Prostate gland (tissue), 2 donors: ENCODE data around the gene HOXD13. TPM values are rescaled to one million over a fixed set of nuclear protein-coding genes. Genes with fewer than 3 reads are reported as not detected.

Experiments used
- DNase-seq: peaks from one replicate; pipeline ENCODE4 v3.0.0-alpha.2; 2019; ENCODE audit warnings: low spot score
- H3K27ac ChIP-seq, 2 donors: fragments of 200-600 bp; sonication (generic); 2 replicates each; pipeline ENCODE4 v1.5.1; 2017 to 2019
- H3K27me3 ChIP-seq: fragments of 200-600 bp; sonication (generic); replicated peaks from 2 replicates; pipeline ENCODE4 v1.5.1; 2019; ENCODE audit not compliant: insufficient read depth
- H3K36me3 ChIP-seq, 2 donors: fragments of 200-600 bp; sonication (generic); 1 replicate in 1 of 2; 2 replicates in 1 of 2; pipeline versions ENCODE4 v1.5.1 to v1.8.1; 2017 to 2019
- H3K4me1 ChIP-seq: fragments of 200-600 bp; sonication (generic); replicated peaks from 2 replicates; pipeline ENCODE4 v1.5.1; 2019
- H3K4me3 ChIP-seq, 2 donors: fragments of 200-600 bp; sonication (generic); 2 replicates each; pipeline ENCODE4 v1.5.1; 2017 to 2019
- H3K9me3 ChIP-seq: fragments of 200-600 bp; sonication (generic); 2 replicates; pipeline ENCODE4 v1.5.1; 2017
- POLR2A ChIP-seq: fragments of 450-650 bp; IDR thresholded peaks from one replicate; pipeline ENCODE4 v1.6.1; 2016; ENCODE audit warnings: antibody characterized with exemption, mild to moderate bottlenecking
- POLR2AphosphoS5 ChIP-seq: sonication (generic); formaldehyde crosslinking; IDR thresholded peaks from one replicate; pipeline ENCODE4 v1.6.1; 2017; ENCODE audit warnings: antibody characterized with exemption
- WGBS: methylation state at CpG from one replicate; pipeline ENCODE4 v1.1.5; 2018; 5-methylcytosine and 5-hydroxymethylcytosine counted together
- intact Hi-C: fragments of 100-400 bp; cut with DNase I; formaldehyde crosslinking; loops from one replicate; pipeline ENCODE4 v1.14.2; 2022
- total RNA-seq, 2 donors: library from RNA; depleted of rRNA; stranded (reverse); fragments of >200 nt; gene quantifications; one replicate each; pipeline ENCODE4 v1.1.0, GENCODE V29; 2016
- TF ChIP-seq, protein P1 (sequence below), 4 experiments: fragments of 200-600 bp in 2 of 4; fragments of 450-650 bp in 2 of 4; sonication (generic) in 2 of 4; IDR thresholded peaks; 1 replicate in 3 of 4; 2 replicates in 1 of 4; pipeline ENCODE4 v1.5.1; 2016 to 2019; ENCODE audit warnings: antibody characterized with exemption in 4 of 4, mild to moderate bottlenecking in 2 of 4, moderate library complexity in 2 of 4

The HOXD13 gene
- total RNA-seq, 2 donors from 2014 or later, result 10.6 to 11.8 TPM

DNA sequence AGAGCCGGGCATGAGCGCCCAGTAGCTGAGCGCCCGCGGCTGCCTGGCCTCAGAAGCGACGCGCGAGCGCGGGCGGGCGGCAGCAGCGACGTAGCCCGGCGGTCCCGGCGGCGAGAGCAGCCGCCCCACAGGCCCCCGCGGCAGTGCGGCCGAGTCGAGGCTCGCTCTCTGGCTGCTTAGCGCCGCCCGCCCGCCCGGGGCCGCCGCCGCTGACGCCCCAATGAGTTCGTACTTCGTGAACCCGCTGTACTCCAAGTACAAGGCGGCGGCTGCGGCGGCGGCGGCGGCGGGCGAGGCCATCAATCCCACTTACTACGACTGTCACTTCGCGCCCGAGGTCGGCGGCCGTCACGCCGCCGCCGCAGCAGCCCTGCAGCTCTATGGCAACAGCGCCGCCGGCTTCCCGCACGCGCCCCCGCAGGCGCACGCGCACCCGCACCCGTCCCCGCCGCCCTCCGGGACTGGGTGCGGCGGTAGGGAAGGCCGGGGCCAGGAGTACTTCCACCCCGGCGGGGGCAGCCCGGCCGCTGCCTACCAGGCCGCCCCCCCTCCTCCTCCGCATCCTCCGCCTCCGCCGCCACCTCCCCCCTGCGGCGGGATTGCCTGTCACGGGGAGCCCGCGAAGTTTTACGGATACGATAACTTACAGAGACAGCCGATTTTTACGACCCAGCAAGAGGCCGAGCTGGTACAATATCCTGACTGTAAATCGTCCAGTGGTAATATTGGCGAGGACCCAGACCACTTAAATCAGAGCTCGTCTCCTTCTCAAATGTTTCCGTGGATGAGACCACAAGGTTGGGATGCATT, 37.8 kb downstream of the HOXD13 start:
- 2% methylated on average over 35 of the region's 100 CpGs for WGBS
- no peak for TF ChIP-seq POLR2A
- TF ChIP-seq, protein P1, sequence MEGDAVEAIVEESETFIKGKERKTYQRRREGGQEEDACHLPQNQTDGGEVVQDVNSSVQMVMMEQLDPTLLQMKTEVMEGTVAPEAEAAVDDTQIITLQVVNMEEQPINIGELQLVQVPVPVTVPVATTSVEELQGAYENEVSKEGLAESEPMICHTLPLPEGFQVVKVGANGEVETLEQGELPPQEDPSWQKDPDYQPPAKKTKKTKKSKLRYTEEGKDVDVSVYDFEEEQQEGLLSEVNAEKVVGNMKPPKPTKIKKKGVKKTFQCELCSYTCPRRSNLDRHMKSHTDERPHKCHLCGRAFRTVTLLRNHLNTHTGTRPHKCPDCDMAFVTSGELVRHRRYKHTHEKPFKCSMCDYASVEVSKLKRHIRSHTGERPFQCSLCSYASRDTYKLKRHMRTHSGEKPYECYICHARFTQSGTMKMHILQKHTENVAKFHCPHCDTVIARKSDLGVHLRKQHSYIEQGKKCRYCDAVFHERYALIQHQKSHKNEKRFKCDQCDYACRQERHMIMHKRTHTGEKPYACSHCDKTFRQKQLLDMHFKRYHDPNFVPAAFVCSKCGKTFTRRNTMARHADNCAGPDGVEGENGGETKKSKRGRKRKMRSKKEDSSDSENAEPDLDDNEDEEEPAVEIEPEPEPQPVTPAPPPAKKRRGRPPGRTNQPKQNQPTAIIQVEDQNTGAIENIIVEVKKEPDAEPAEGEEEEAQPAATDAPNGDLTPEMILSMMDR (IDR thresholded peaks at IDR 0.05), result no peak
- TF ChIP-seq POLR2AphosphoS5, result no peak
- Histone ChIP-seq H3K4me1 (no peaks in the 10 kb centered on the region), H3K9me3 (no peaks in the 10 kb centered on the region), H3K36me3 (no peaks in the 10 kb centered on the region), H3K4me3 (peak overlapping the region; percentile 39 to 52), H3K27me3 (no peaks in the 10 kb centered on the region), H3K27ac (peak overlapping the region; percentile 72 to 81)
- intact Hi-C loops, result no loop called here
- DNase-seq, result no peak

DNA sequence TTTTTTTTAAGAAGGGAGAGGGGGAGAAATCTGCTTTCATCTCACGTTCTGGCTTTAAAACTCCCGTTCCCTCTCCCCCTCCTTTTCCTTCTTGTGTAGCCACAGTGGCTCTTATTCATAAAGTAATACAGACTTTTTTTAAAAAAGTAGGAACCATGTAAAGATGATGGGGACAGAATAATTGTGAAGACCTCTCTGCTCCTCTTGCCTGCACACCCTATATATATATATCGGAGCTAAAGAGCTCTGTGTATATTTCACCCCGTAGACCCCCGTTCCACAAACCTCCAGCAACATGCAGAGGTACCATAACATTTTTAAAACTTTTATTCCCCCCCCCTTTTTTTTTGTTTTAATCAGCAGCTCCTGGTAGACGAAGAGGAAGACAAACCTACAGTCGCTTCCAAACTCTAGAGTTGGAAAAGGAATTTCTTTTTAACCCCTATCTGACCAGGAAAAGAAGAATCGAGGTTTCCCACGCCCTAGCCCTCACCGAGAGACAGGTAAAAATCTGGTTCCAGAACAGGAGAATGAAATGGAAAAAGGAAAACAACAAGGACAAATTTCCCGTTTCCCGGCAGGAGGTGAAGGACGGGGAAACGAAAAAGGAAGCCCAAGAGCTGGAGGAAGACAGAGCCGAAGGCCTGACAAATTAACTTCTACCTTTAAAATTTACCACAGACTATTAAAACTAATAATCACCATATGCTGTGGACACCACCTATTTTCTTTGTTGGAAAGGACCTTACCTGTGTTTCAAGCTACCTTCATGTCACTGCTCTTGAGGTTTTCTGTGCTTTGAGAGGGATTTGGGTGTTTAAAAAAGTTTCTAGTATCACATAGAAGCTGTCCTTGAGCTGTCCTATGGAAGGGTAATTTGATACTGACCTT, 38.7 kb downstream of the HOXD13 start:
- intact Hi-C loops, result no loop called here
- WGBS, result 49% methylated on average over 15 of the region's 15 CpGs

DNA sequence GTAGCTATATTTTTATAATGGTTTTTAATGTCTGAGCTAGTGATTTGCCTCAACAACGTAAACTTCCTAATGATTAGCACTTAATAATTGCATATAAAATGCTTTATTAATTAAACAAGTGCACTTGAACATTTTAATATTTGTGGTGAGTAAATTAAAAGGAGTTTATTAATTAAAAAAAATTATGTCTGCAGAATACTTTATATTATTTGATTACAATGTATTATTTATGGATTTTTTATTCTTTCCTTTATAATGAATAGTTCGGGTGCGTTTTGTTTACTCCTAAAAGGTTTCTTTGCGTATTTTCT, 39.3 kb downstream of the HOXD13 start:
- intact Hi-C loops, result no loop called here
- H3K4me3 ChIP-seq, result no peak overlapping the region
- DNase-seq, result no peak
- WGBS, result 65% methylated on average over 4 of the region's 4 CpGs
- no peaks in the 10 kb centered on the region for H3K9me3 ChIP-seq
- no peaks in the 10 kb centered on the region for H3K4me1 ChIP-seq
- H3K27ac ChIP-seq, result peak overlapping the region in 1 of 2 donors; percentile 81
- no peak for TF ChIP-seq POLR2AphosphoS5
- TF ChIP-seq, protein P1 (IDR thresholded peaks at IDR 0.05), result no peak
- no peaks in the 10 kb centered on the region for H3K27me3 ChIP-seq
- no peaks in the 10 kb centered on the region for H3K36me3 ChIP-seq

More for the DNA sequence above, 38.7 kb downstream of the HOXD13 start:
- H3K36me3 ChIP-seq, result no peaks in the 10 kb centered on the region
- no peak for TF ChIP-seq POLR2AphosphoS5
- TF ChIP-seq, protein P1 (IDR thresholded peaks at IDR 0.05), result no peak
- no peak for TF ChIP-seq POLR2A
- H3K27me3 ChIP-seq, result no peaks in the 10 kb centered on the region
- H3K9me3 ChIP-seq, result no peaks in the 10 kb centered on the region
- no peaks in the 10 kb centered on the region for H3K4me1 ChIP-seq
- H3K27ac ChIP-seq, result peak overlapping the region; percentile 72 to 81
- no peak for DNase-seq
- peak overlapping the region; percentile 39 to 52 for H3K4me3 ChIP-seq

DNA sequence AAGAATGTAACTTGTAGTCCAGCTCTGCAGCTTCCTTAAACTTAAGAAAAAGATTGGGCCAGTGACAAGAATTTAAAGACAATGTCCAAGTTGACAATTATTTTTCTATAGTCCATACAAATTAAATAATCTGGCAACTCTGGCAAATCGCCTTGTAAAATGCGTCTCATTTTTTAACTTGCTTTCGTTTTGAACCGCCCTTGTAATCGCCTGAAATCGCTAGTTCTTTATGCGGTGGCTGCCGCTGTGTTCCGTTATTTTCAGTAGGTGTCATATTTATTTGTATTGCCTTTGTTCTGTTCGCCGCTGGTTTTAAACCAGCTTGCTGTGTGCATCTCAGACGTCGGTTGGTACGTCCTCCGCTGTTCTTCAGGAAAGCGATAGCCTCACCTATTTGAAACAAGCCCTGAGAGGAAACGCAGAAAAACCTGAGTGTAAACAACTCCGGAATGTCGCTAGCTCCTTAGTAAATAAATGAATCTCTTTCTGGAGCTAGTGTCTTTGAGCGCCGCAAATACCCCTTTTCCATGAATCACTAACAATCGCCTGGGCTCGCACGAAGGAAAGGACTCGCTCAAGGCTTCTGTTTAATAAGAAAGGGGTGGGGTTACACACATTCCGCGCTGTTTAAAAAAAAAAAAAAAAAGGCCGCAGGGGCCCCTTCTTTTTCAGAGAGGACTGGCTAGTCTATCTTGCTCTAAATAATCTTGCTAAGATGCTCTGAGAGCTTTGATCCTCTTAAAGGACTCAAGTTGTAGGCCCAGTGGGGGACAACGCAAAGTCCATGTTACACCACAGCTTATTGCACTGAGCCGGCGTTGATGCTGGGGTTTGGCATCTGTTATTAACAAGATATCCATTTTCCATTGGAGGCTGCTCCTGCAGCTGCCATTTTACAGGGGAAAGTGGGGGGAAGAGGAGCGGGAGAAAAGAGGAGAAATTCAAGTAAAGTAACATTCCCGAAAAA, 40.0 kb downstream of the HOXD13 start:
- WGBS, result 56% methylated on average over 33 of the region's 33 CpGs
- H3K27ac ChIP-seq, result peak overlapping the region in 1 of 2 donors; percentile 5
- no peaks in the 10 kb centered on the region for H3K9me3 ChIP-seq
- H3K4me1 ChIP-seq, result no peaks in the 10 kb centered on the region
- no peak overlapping the region for H3K4me3 ChIP-seq
- TF ChIP-seq POLR2AphosphoS5 (no peak), POLR2A (no peak)
- TF ChIP-seq, protein P1 (IDR thresholded peaks at IDR 0.05), result no peak
- no peaks in the 10 kb centered on the region for H3K27me3 ChIP-seq
- no peaks in the 10 kb centered on the region for H3K36me3 ChIP-seq
- intact Hi-C loops, result no loop called here
- DNase-seq, result no peak
